Muscle layer of duodenum (tissue), 2 donors: ENCODE data around the gene TP73.
A peak's percentile ranks its signal among the peaks of the same experiment; 100 is the strongest.
"Not testable (repeated sequence)": the region's sequence is repeated elsewhere in the genome, so short reads cannot be mapped to it uniquely, and the experiment has no call there.

Experiments used
- H3K27ac ChIP-seq: one replicate; pipeline ENCODE4 v1.7.0; 2013; ENCODE audit warnings: mild to moderate bottlenecking, low read length
- H3K27me3 ChIP-seq: one replicate; pipeline ENCODE4 v1.7.0; 2013; ENCODE audit warnings: low read depth, mild to moderate bottlenecking, control low read depth, low read length
- H3K36me3 ChIP-seq, 2 donors: one replicate each; pipeline ENCODE4 v1.7.0; 2013; ENCODE audit warnings: low read length in 2 of 2, control low read depth in 1 of 2, mild to moderate bottlenecking in 1 of 2; ENCODE audit not compliant: insufficient read depth in 2 of 2, control insufficient read depth in 1 of 2
- H3K4me1 ChIP-seq, 2 donors: one replicate each; pipeline ENCODE4 v1.7.0; 2013; ENCODE audit warnings: low read length in 2 of 2, mild to moderate bottlenecking in 2 of 2, control low read depth in 1 of 2, moderate library complexity in 1 of 2; ENCODE audit not compliant: insufficient read depth in 2 of 2, control insufficient read depth in 1 of 2
- H3K4me3 ChIP-seq, 2 donors: one replicate each; pipeline ENCODE4 v1.7.0; 2013; ENCODE audit warnings: low read length in 2 of 2, low read depth in 1 of 2, mild to moderate bottlenecking in 1 of 2
- H3K9me3 ChIP-seq, 2 donors: one replicate each; pipeline ENCODE4 v1.7.0; 2013; ENCODE audit warnings: low read length in 2 of 2, control low read depth in 1 of 2, mild to moderate bottlenecking in 1 of 2; ENCODE audit not compliant: control insufficient read depth in 1 of 2
- donor health status: healthy.

The TP73 gene

GRCh38 chr1:3746389-3746829 lies 94.1 kb downstream of the TP73 start:
- H3K27ac ChIP-seq, result no peak overlapping the region
- H3K4me3 ChIP-seq, result peak overlapping the region; percentile 52 to 79
- H3K4me1 ChIP-seq, result peaks cover 3 to 26% of the 10 kb centered on the region in 2 donors
- H3K9me3 ChIP-seq, result no peaks in the 10 kb centered on the region
- no peaks in the 10 kb centered on the region for H3K27me3 ChIP-seq
- peaks cover 6 to 20% of the 10 kb centered on the region in 2 donors for H3K36me3 ChIP-seq

GRCh38 chr1:3746830-3747521 lies 94.7 kb downstream of the TP73 start:
- H3K4me1 ChIP-seq, result peaks cover 3 to 26% of the 10 kb centered on the region in 2 donors
- peaks cover 6 to 15% of the 10 kb centered on the region in 2 donors for H3K36me3 ChIP-seq
- no peaks in the 10 kb centered on the region for H3K9me3 ChIP-seq
- no peak overlapping the region for H3K27ac ChIP-seq
- peak overlapping the region; percentile 52 to 79 for H3K4me3 ChIP-seq
- no peaks in the 10 kb centered on the region for H3K27me3 ChIP-seq

GRCh38 chr1:3747522-3747848 lies 95.2 kb downstream of the TP73 start:
- Histone ChIP-seq H3K4me3 (peak overlapping the region; percentile 52 to 79), H3K36me3 (peaks cover 3 to 10% of the 10 kb centered on the region in 2 donors), H3K27me3 (no peaks in the 10 kb centered on the region), H3K9me3 (no peaks in the 10 kb centered on the region), H3K4me1 (peaks cover 3 to 26% of the 10 kb centered on the region in 2 donors), H3K27ac (no peak overlapping the region)

- peak overlapping the region; percentile 52 to 79 for H3K4me3 ChIP-seq
- H3K27me3 ChIP-seq, result no peaks in the 10 kb centered on the region
- H3K9me3 ChIP-seq, result no peaks in the 10 kb centered on the region
- H3K27ac ChIP-seq, result no peak overlapping the region
- peaks cover 0 to 7% of the 10 kb centered on the region in 2 donors for H3K36me3 ChIP-seq
- H3K4me1 ChIP-seq, result peaks cover 3 to 26% of the 10 kb centered on the region in 2 donors
Observed at GRCh38 chr1:3747903-3748302, 95.6 kb downstream of the TP73 start.

- peaks cover 3 to 26% of the 10 kb centered on the region in 2 donors for H3K4me1 ChIP-seq
Observed at GRCh38 chr1:3748316-3748900, 96.1 kb downstream of the TP73 start.

GRCh38 chr1:3749512-3749911 lies 97.2 kb downstream of the TP73 start:
- Histone ChIP-seq H3K4me3 (no peak overlapping the region), H3K9me3 (no peaks in the 10 kb centered on the region), H3K27me3 (no peaks in the 10 kb centered on the region), H3K36me3 (peaks cover 0 to 6% of the 10 kb centered on the region in 2 donors), H3K27ac (no peak overlapping the region), H3K4me1 (peaks cover 3 to 25% of the 10 kb centered on the region in 2 donors)

More at GRCh38 chr1:3748316-3748900, 96.1 kb downstream of the TP73 start:
- H3K27me3 ChIP-seq, H3K4me3 ChIP-seq, H3K27ac ChIP-seq, H3K9me3 ChIP-seq, H3K36me3 ChIP-seq: not testable (repeated sequence)

- H3K4me3 ChIP-seq, result no peak overlapping the region
- peaks cover 3 to 15% of the 10 kb centered on the region in 2 donors for H3K4me1 ChIP-seq
- no peak overlapping the region for H3K27ac ChIP-seq
- H3K9me3 ChIP-seq, result no peaks in the 10 kb centered on the region
- H3K36me3 ChIP-seq, result no peaks in the 10 kb centered on the region
- no peaks in the 10 kb centered on the region for H3K27me3 ChIP-seq
Observed at GRCh38 chr1:3750741-3751140, 98.4 kb downstream of the TP73 start.

GRCh38 chr1:3752400-3752945 lies 100.2 kb downstream of the TP73 start, which contains the start of gene CCDC27:
Gene CCDC27 (plus strand): TSS chr1:3752450. CDS start chr1:3752482, 32 bp downstream.
- H3K36me3 ChIP-seq, result no peaks in the 10 kb centered on the region
- H3K27me3 ChIP-seq, result no peaks in the 10 kb centered on the region
- no peak within 1 kb of the TSS for H3K4me3 ChIP-seq
- H3K4me1 ChIP-seq, result peaks cover 3 to 5% of the 10 kb centered on the region in 2 donors
- H3K9me3 ChIP-seq, result no peaks in the 10 kb centered on the region
- H3K27ac ChIP-seq, result no peak within 1 kb of the TSS

- Histone ChIP-seq H3K9me3 (no peaks in the 10 kb centered on the region), H3K27ac (no peak overlapping the region), H3K4me3 (no peak overlapping the region), H3K4me1 (no peaks in the 10 kb centered on the region), H3K36me3 (no peaks in the 10 kb centered on the region), H3K27me3 (no peaks in the 10 kb centered on the region)
Observed at GRCh38 chr1:3753656-3754454, 101.5 kb downstream of the TP73 start.

- Histone ChIP-seq H3K4me3 (no peak overlapping the region), H3K27me3 (no peaks in the 10 kb centered on the region), H3K36me3 (no peaks in the 10 kb centered on the region), H3K27ac (no peak overlapping the region), H3K9me3 (no peaks in the 10 kb centered on the region), H3K4me1 (no peaks in the 10 kb centered on the region)
Observed at GRCh38 chr1:3756394-3756793, 104.1 kb downstream of the TP73 start.

- Histone ChIP-seq H3K27ac (no peak overlapping the region), H3K27me3 (no peaks in the 10 kb centered on the region), H3K36me3 (no peaks in the 10 kb centered on the region), H3K4me1 (no peaks in the 10 kb centered on the region), H3K9me3 (no peaks in the 10 kb centered on the region), H3K4me3 (no peak overlapping the region)
Observed at GRCh38 chr1:3759164-3759563, 106.8 kb downstream of the TP73 start.
